H1 (cell line): ENCODE results near the gene SPRYD3. TPM values are rescaled to one million over a fixed set of nuclear protein-coding genes. Genes with fewer than 3 reads are reported as not detected.

Source experiments
- CTCF ChIP-seq, 3 experiments: IDR thresholded peaks; 1 replicate in 2 of 3; 2 replicates in 1 of 3; pipeline versions ENCODE4 v1.5.1 to v1.6.1; 2011; ENCODE audit warnings: low read length in 3 of 3, mild to moderate bottlenecking in 3 of 3, inconsistent platforms in 2 of 3, low read depth in 1 of 3, moderate library complexity in 1 of 3; ENCODE audit not compliant: insufficient read depth in 1 of 3; ENCODE audit errors: control extremely low read depth in 1 of 3
- EP300 ChIP-seq, 2 experiments: IDR thresholded peaks; 1 replicate in 1 of 2; 2 replicates in 1 of 2; pipeline ENCODE4 v1.6.1; 2011 to 2012; ENCODE audit warnings: low read depth in 2 of 2, low read length in 2 of 2, mild to moderate bottlenecking in 2 of 2, borderline replicate concordance in 1 of 2, inconsistent platforms in 1 of 2, moderate library complexity in 1 of 2
- SP2 ChIP-seq: IDR thresholded peaks from 2 replicates; pipeline ENCODE4 v1.6.1; 2012; ENCODE audit warnings: mild to moderate bottlenecking, low read length, inconsistent platforms
- USF2 ChIP-seq: IDR thresholded peaks from 2 replicates; pipeline ENCODE4 v1.6.1; 2011; ENCODE audit warnings: low read length, improper control_type of control experiment
- polyA plus RNA-seq, 7 experiments: library from polyadenylated mRNA; depleted of rRNA in 3 of 7; stranded (reverse) in 5 of 7; unstranded in 2 of 7; fragments of >200 nt in 5 of 7; fragments of 200-250 nt in 2 of 7; gene quantifications; 1 replicate in 5 of 7; 2 replicates in 1 of 7; 4 replicates in 1 of 7; pipeline versions ENCODE4 v1.2.1 to v1.2.3, GENCODE V29; 2011 to 2013; ENCODE audit warnings: missing spikeins in 2 of 7, mixed read lengths in 2 of 7
- total RNA-seq: library from RNA; stranded (reverse); fragmentation: NEBNext Ultra II Directional; extraction: Animal tissue kit (Norgen Biotek cat#: 25700); gene quantifications from 2 replicates; pipeline ENCODE4 v1.2.1, GENCODE V29; 2021
- TF ChIP-seq, protein P1 (sequence below): IDR thresholded peaks from 2 replicates; pipeline ENCODE4 v1.6.1; 2012; ENCODE audit warnings: inconsistent platforms

The SPRYD3 gene
- total and polyA plus RNA-seq, 2 of the 8 experiments (the other 6 are each of a cell fraction or from before 2014, with no cell fraction given) = 6.8 to 8.0 TPM

GRCh38 chr12:53051058-53051880 lies 27.9 kb downstream of the SPRYD3 start (continued):
- no peak for TF ChIP-seq CTCF (IDR thresholded peaks at IDR 0.05; ENCODE audit: control extremely low read depth in 1 of 3, insufficient read depth in 1 of 3, low read depth in 1 of 3, low read length in 3 of 3)
- TF ChIP-seq USF2 = no peak
- no peak for TF ChIP-seq SP2
- TF ChIP-seq, protein P1, sequence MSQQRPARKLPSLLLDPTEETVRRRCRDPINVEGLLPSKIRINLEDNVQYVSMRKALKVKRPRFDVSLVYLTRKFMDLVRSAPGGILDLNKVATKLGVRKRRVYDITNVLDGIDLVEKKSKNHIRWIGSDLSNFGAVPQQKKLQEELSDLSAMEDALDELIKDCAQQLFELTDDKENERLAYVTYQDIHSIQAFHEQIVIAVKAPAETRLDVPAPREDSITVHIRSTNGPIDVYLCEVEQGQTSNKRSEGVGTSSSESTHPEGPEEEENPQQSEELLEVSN = no peak
- no peak for TF ChIP-seq EP300 (IDR thresholded peaks at IDR 0.05; ENCODE audit: borderline replicate concordance in 1 of 2, low read depth in 2 of 2, low read length in 2 of 2)
